DMS 273 (cell line): ENCODE results near the gene MRPL55.
"Not testable (repeated sequence)": the region's sequence is repeated elsewhere in the genome, so short reads cannot be mapped to it uniquely, and the experiment has no call there.

Experiments
- DNase-seq: peaks from one replicate; lab custom pipeline; 2025; ENCODE audit not compliant: unreplicated experiment; lab: John Stamatoyannopoulos, UW

Gene MRPL55

GRCh38 chr1:228125185-228125584 lies 16.1 kb upstream of the MRPL55 start:
- DNase-seq = no peak

DNA sequence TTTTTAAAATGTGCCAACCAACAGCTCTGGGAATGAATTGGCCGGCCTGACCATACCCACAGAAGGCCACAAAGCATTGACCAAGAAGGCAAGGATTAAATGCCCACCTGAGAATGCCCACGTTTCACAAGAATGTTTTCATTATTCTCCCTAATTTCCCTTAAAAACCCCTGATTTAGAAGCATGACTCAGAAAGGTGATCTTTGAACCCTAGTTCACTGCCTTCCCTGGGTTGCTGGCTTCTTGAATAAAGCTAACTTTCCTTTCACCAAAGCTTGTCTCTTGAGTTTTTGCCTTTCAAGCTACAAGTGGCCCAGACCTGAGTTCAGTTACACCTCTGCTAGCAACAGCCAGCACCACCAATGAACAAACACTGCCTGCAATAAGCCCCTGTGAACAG lies 14.4 kb upstream of the MRPL55 start:
- DNase-seq = no peak

DNA sequence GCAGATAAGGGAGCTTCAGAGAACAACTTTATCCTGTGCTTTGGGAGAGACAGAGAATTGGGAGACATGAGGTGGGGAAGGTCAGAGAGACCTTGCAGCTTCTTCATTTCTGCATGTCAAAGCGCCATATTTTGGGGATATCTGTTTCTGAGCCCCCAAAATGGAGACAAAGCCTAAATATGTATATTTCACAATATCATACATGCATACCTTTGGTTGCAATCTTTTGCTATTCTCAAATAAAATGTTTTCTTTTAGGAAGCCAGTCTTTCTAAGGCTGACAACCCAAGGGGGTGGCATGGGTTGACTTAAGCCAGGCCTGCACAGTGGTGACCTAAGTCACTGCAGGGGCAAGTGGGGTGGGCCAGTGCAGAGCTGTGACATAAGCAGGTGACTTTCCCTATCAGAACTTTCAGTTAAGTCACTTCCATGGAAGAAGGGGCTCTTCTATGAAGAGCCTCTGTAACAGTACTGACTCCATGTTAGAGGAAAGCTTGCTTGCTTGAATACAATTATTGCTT lies 13.9 kb upstream of the MRPL55 start:
- no peak for DNase-seq

GRCh38 chr1:228120857-228121489 lies 11.9 kb upstream of the MRPL55 start:
- no peak for DNase-seq

DNA sequence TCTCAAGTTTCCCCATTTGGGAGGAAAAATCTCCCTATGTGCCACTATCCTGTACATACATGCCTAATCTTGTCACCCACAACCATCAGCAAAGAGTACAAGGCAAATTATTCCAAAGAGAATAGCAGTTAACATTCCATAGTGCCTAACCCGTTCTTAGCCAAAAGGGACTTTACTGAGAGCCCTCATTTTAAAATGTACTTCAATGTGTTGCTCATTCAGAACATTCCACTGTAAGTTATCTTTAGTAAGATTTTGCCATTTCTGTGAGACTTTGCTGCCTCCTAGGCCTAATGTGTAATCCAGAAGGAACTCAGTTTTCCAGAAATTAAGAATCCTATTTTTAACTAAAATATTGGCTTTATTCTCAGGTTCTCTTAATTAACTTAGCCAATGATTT lies 11.3 kb upstream of the MRPL55 start:
- DNase-seq = no peak

DNA sequence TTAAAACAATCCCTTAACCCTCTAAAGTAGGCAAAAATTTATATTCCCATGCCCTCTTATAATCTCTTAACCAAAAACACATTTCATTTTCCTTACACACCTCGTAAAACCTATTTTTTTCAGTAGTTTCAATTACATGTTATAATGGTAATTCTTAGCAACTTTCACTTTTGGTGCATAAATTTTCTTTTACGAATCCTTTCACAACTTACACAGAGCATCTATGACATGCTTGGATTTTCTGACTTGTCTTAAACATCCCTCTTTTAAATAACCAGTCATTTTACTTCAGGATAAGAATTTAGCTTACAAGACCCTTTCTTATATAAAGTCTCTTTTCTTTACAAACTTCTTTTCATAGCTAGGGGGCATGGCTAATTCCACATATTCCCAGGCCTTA lies 8.9 kb upstream of the MRPL55 start:
- DNase-seq = peak; percentile 50

- no peak for DNase-seq
These were observed 8.2 kb upstream of the MRPL55 start for GRCh38 chr1:228117335-228117734.

DNA sequence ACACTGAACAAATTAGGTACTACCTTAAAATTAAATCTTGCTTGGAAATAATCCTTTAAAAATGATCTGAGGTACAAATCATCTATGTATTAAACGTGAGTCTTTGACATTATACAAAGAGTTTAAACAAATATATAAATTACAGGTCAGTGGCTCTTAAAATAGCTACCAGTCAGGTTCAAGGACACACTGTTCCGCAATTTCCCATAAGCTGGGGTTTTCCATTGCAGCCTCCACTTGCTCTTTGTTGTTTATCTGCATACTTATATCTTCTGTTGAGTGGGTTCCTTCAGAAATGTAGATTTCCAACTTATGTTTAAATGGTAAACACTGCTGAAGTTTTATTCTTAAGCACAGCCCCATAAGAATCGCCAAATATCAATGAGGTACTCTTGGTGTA lies 5.7 kb upstream of the MRPL55 start:
- DNase-seq = no peak

GRCh38 chr1:228112617-228113016 lies 3.5 kb upstream of the MRPL55 start:
- no peak for DNase-seq

DNA sequence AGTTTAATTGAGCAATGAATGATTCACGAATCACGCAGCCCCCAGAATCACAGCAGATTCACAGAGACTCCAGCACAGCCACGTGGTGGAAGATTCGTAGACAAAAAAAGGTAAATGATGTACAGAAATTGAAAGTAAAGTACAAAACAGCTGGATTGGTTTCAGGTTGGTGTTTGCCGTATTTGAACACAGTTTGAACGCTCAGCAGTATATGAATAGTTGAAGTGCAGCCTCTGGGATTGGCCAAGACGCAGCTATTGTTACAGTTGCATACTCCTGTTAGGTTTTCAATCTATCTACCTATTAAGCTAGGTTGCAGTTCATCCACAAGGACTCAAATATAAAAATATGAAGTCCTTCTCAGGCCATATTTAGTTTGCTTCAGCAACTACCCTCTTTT lies 3.1 kb upstream of the MRPL55 start:
- no peak for DNase-seq

DNA sequence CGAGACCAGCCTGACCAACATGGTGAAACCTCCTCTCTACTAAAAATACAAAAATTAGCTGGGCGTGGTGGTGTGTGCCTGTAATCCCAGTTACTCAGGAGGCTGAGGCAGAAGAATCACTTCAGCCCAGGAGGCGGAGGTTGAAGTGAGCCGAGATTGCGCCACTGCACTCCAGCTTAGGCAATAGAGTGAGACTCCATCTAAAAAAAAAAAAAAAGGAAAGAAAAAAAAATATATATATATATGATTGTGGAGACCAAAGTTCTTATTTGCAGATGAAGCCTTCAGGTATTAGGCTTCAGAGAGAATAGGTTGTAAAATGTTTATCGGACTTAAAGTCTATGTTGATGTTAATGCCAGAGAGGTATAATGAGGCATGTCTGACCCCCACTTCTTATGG lies 2.2 kb upstream of the MRPL55 start:
- not testable (repeated sequence) for DNase-seq

GRCh38 chr1:228110556-228110955 lies 1.5 kb upstream of the MRPL55 start:
- no peak for DNase-seq

DNA sequence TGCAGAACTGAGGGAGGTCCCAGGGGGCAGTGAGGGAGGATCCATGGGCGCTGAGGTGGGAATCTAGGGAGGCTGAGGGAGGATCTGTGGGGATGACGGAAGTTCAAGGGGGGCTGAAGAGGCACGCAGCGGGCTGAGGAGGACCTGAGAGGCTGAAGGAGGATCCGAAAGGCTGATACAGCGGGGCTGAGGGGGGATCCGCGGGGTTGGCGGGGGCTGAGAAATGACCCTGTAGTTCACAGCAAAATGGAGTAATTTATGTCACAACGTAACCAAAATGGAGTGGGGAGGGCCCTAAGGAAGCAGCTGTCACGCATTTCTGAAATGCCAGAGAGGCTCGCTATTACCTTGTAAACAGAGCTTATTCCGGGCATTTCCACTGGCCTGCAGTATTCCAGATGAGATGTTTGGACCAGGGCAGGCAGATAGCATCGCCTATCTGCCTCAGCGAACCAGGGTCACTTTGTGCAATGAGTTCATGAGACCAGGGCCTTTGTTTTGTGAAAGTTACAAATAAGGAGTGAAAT lies 926 bp upstream of the MRPL55 start:
- DNase-seq = peak; percentile 26

DNA sequence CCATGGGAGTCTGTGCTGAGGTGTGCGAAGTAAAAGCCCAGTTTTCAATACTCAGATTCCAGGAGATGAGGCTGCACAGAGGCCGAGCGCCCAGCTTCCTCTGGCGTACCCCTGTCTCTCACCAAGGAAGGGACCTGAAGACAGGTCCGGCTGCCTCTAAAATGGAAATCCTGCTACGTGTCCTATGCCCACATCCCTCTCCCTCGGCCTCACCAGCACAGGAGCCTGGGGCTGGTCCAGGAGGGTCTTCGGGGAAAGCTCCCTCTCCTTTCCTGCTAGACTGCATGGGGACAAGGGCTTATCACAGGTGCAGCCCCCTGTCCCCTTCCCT lies 392 bp downstream of the MRPL55 start:
- no peak for DNase-seq

DNA sequence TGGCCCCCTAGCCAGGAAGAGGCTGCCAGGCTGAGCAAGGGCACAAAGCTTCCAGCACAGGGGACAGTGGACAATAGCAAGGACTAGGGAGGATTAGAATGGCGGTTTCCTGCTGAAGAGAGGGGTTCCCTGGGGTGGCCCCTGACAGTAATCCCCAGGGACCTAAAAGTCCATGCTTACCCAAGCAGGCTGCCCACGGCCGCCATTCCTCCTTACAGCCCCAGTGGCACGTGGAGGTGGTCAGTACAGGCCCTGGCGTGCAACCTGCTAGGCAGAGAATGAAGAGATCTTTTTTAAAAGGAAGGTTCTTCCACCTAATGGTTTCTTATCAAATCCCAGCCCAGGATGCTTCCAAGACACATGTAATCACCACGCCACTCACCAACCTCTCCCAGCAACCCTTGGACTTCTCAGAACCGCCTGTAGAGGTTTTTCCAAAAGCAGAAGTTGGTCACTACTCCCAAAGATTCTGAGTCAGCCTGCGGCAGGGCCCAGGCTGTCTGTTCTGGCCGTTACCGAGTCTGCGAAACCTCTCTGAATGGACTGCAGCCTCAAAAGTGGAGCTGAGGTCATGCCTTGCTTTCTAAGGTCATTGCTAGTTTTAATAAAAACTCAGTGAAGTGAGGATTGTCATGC lies 926 bp downstream of the MRPL55 start:
- no peak for DNase-seq

DNA sequence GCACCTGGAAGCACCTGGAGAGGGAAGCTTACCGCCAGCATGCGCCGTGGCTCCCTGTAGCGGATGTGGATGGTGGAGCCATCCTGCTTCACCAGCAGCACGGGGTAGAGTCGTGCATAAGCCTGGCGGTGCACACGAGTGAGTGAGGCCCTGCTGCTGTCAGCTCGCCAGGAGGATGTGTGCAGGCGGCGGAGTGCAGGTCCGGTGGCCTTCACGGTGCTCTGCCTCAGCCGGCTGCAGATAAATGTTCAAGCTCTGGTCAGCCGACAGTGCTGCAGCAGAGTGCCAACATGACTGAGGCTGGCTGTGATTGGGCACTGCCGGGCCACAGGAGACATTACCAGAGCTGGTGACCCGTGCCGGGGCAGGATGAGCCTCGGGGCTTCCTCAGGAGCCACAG lies 1.5 kb downstream of the MRPL55 start:
- DNase-seq = no peak

DNA sequence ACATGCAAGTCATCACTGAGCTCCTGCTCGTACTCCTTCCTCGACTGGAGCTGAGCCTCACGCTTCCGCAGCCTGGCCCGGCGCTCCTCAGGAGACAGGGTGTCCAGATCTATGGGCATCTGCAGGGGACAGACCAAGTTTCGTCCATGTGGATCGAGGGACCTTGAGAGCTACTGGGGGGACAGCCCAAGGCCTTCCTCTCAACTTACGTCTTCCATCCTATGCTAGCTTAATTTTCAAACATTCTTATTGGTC lies 2.4 kb downstream of the MRPL55 start:
- DNase-seq = no peak

DNA sequence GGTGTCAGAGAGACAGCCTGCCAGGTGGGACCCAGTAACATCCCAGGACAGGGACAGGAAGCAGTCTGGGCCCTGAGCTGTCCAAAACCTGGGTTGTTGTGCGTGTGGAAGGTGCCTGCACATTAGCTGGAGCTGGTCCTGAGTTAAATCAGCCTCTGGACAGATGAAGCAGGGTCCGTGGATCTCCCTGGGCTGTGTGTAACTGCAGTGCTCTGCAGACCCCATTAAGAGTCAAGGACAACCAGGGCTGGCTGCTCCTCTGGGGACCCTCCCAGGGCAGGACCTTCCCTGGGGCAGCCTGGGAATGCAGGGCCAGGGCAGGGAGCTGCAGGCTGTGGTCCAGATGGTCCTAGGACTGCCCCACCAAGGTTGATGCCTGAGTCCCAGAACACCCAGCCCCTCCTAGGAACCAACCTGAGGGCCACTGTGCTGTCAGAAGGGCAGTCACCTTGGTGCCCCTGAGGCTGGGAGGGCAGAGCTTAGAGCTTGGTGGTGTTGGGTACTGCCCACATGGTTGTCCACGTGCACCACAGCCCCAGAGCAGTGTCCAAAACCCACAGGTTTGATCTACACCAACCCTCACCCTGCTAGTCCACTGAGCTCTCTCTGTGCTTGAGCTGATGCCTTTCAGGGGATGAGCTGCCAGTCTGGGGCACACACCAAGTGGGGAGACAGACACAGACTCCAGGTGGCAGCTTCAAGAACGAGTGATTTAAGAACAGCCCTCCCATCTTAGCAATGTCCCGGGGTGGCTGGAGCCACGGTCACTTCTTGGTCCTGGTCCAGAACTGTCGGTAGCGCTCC lies 2.9 kb downstream of the MRPL55 start:
- DNase-seq = no peak

DNA sequence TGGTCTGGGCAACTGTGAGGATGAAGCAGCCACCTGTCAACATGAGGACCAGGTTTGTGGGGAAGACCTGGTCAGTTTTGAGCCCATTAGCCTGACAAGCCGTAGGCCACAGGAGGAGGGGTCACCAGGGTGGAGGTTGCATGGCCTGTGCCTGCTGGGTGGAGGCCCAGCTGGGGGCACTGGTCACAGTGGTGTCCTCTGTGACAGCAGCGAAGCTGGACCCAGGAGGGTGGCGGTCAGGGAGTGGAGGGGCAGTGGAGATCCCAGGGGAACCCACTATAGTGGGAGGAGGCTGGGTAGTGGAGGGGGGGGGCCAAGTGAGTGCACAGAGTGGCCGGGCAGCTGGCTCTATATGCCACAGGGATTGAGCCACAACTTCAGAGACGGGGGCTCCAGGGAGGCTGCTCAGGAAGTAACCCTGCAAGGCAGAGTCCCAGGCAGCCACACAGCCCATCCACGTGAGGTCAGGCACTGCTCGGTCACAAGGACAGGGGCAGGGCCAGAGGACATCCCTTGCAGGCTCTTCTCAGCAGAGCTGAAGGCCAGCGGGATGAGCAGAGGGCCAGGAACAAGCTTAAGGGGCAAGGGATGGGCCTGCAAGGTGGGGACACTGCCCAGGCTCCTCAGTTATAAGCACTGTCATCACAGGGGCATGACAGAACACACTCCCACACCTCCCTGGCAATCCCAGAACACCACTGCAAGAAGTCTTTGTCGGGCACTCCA lies 3.7 kb downstream of the MRPL55 start:
- DNase-seq = no peak

DNA sequence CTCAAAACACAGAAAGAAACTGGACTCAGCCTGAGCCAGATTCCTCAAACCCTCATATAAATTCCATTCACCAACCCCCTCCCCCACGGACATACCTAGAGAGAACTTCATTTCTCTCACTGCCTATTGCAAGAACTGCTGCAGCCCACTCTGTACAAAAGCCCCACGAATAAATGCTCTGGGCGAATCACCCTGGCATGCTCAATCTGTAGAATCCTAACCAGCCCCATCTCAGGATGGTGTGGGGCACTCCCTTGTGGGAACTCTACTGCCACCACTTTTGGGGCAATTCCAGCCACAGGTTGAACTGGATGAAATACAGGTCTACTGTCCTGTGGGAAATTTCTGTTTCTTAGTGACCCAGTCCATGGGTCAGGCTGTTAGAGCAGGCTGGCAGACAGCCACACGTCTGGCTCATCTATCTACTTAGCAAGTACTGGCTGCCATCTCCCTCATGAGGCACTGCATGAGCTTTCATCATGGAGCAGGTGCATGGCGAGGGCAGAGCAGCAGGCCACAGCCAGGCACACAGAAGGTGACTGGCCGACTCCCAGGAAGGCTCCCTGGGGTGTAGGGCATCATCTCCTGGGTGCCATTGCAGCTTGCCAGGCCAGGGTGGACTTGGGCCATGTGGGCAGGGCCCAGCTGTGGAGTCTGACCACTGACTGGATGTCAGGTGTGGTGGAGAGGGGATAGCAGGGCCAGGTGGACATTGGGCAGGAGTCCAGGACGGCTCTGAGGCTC lies 4.4 kb downstream of the MRPL55 start:
- peak; percentile 50 for DNase-seq
